ENCODE results near the gene NRXN3.

- TF ChIP-seq CTCF (IDR thresholded peaks at IDR 0.05; ENCODE audit: low read length): no peak
- no peak for TF ChIP-seq EZH2 (IDR thresholded peaks at IDR 0.05; ENCODE audit: borderline replicate concordance, low read length)
Measured at GRCh38 chr14:79354336-79354735, 1184.2 kb downstream of the NRXN3 start.

All from OCI-LY1 (cell line).